BLaER1 (cell line): ENCODE data around the gene ST6GALNAC2.

Experiments used
- H3K27ac ChIP-seq: shearing (Covaris generic); formaldehyde crosslinking; 2 replicates; pipeline ENCODE4 v1.8.1; 2022
- H3K27me3 ChIP-seq: shearing (Covaris generic); formaldehyde crosslinking; 2 replicates; pipeline ENCODE4 v1.8.1; 2022
- H3K36me3 ChIP-seq: shearing (Covaris generic); formaldehyde crosslinking; 2 replicates; pipeline ENCODE4 v1.8.1; 2022
- H3K4me1 ChIP-seq: shearing (Covaris generic); formaldehyde crosslinking; 2 replicates; pipeline ENCODE4 v1.8.1; 2022
- H3K4me2 ChIP-seq: shearing (Covaris generic); formaldehyde crosslinking; 2 replicates; pipeline ENCODE4 v1.8.1; 2022
- H3K4me3 ChIP-seq: shearing (Covaris generic); formaldehyde crosslinking; 2 replicates; pipeline ENCODE4 v1.8.1; 2022
- H3K9ac ChIP-seq: shearing (Covaris generic); formaldehyde crosslinking; 2 replicates; pipeline ENCODE4 v1.8.1; 2022
- H3K9me3 ChIP-seq: shearing (Covaris generic); formaldehyde crosslinking; 2 replicates; pipeline ENCODE4 v1.8.1; 2022
- H4K20me1 ChIP-seq: shearing (Covaris generic); formaldehyde crosslinking; 2 replicates; pipeline ENCODE4 v1.8.1; 2022
- Cebpa-rat ChIP-seq: shearing (Covaris generic); IDR thresholded peaks from 2 replicates; pipeline ENCODE4 v1.8.1; 2022

Gene ST6GALNAC2

DNA sequence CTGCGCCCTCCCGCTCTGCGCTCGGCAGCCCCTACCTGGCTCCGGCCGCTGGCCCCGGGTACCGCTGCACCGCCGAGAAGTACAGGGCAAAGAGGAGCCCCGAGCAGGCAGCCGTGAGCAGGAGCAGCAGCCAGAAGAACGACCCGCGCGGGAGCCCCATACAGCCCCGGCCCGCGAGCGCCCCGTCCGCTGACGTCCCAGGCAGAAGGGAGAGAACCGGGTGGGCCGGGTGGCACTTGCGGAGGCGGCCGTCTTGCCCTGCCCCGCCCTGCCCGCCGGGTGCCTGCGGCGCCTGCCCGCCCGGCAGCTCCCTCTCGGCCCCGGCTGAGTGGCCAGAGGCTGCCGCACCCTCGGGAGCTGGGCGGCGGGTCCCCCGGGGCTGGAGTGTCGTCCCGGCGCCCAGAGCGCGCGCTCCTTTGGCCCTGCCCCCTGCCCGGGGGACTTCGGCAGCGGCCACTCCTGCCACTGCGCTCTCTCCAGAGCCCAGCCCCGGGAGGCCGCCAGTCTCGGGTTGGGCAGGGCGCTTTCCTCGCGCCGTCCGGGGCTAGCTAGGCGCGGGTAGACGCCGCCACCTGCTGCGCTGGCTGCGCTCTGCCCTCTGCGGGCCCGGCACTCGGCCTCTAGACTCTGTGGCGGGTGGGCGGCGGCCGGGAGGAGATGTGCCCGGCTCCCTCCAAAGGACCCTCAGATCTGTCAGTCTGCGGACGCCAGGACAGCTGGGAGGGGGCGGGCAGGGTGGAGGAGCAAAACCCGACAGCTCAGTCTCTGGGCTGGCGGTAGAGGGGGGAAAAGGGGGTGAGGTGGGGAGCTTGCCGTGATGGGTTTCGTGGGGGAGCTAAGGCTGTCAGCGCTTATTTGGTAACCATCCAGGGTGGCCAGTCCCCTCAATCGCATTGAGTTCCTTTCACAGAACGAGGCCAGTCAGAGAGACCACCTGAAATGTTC, at the start of gene ST6GALNAC2:
ST6GALNAC2 (minus strand) TSS at position 212 of the 945 bp plus-strand sequence; CDS start at position 160, 52 bp downstream.
- TF ChIP-seq Cebpa-rat: no peak
- Histone ChIP-seq H3K4me1 (peaks cover 41% of the 10 kb centered on the region), H3K4me3 (peak within 1 kb of the TSS; percentile 70), H3K36me3 (no peaks in the 10 kb centered on the region), H3K9me3 (no peaks in the 10 kb centered on the region), H3K4me2 (peak within 1 kb of the TSS; percentile 97), H4K20me1 (peaks cover 31% of the 10 kb centered on the region), H3K9ac (peak within 1 kb of the TSS; percentile 53), H3K27me3 (peaks cover 82% of the 10 kb centered on the region), H3K27ac (no peak within 1 kb of the TSS)

DNA sequence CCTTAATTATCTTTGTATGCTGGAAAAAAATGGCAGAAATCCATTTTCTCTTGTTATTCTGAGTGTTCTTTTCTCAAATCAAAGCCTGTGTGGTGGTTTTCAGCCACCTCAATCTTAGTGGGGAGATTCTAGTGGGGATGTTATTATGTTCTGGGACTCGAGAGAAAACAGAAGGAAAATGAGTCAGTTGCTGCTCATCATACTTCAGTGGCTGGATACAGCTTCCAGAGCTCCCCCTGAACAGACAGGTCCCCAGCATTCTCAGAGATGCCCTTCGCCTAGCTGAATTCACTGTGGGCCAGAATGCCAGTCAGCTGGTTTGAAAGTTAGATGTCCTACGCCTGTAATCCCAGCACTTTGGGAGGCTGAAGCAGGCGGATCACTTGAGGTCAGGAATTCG, 49.4 kb upstream of the ST6GALNAC2 start:
- Histone ChIP-seq H3K9ac (no peak overlapping the region), H3K4me2 (no peak overlapping the region), H3K4me1 (peaks cover 13% of the 10 kb centered on the region; the same call in 1 of the 2 replicates), H3K9me3 (no peaks in the 10 kb centered on the region), H3K36me3 (no peaks in the 10 kb centered on the region), H4K20me1 (no peaks in the 10 kb centered on the region), H3K27me3 (no peaks in the 10 kb centered on the region), H3K27ac (no peak overlapping the region), H3K4me3 (no peak overlapping the region)
- TF ChIP-seq Cebpa-rat: no peak

DNA sequence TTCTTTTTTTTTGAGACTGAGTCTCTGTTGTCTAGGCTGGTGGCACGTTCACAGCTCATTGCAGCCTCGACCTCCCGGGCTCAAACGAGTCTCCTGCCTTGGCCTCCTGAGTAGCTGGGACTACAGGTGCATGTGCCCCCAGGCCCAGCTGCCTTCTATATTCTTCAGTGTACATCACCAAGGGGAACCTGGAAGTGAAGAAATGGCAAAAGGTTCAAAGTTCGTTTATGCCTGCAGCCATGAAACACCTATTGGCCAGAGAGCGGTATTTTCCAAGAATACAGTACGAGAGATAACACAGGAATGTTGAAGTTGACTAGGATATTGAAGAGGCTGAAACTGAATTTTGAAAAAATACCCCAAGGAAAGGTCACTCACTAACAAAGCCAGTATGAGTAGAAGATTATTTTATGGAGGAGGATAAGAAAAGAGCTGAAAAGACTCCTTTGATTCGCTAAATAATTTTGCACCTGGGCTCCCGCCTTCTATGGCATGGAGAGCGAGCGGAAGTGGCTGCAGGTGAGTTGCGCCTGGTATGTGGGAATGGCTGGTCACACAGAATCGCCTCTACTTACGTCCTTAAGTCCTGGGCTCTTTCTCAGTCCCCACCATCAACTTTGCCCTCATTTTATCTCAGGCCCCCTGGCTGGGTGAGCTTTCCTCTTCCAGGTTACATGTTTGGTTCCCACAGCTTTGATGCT, 48.1 kb upstream of the ST6GALNAC2 start:
- Histone ChIP-seq H3K36me3 (no peaks in the 10 kb centered on the region), H3K9me3 (no peaks in the 10 kb centered on the region), H3K27ac (no peak overlapping the region), H3K27me3 (no peaks in the 10 kb centered on the region), H3K9ac (no peak overlapping the region), H3K4me2 (no peak overlapping the region), H4K20me1 (no peaks in the 10 kb centered on the region), H3K4me1 (peaks cover 12% of the 10 kb centered on the region; the same call in 1 of the 2 replicates), H3K4me3 (no peak overlapping the region)
- TF ChIP-seq Cebpa-rat: no peak

DNA sequence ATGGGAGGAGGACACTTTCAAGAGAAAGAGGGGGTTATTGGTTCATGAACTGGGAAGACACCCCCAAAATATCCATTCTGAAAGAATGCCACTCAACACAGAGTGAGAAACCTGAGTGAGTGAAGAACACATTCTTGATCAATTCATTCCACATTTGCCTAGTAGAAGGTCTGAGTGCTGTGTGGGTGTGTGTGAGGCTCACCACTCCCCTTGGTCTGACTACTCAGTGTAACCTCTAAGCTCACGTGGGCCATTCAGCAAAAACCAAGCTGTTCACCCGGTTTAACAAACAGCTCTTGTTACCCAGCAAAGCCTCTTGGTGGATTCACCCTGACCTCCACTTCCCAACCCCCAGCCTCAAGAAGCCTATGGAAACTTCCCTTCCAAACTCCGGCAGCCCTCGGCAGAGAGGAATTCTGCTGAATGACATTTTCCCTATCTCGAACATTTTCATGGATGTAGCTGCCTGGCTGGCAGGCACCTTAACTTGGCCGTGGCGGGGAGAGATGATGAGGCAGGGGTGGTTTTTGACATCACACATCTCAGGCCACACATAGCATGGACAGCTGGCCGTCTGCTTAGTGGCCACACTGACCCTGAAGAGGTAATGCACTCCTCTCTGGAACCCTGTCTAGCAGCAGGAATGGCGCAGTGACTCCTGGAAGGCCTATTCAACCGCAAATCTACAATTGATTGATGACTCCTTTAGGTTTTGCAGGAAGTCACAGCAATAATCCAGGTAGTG, 46.3 kb upstream of the ST6GALNAC2 start:
- Histone ChIP-seq H3K4me2 (no peak overlapping the region), H3K9me3 (no peaks in the 10 kb centered on the region), H3K27ac (no peak overlapping the region), H4K20me1 (no peaks in the 10 kb centered on the region), H3K36me3 (no peaks in the 10 kb centered on the region), H3K4me3 (no peak overlapping the region), H3K27me3 (no peaks in the 10 kb centered on the region), H3K9ac (no peak overlapping the region), H3K4me1 (peaks cover 8% of the 10 kb centered on the region; the same call in 1 of the 2 replicates)
- no peak for TF ChIP-seq Cebpa-rat

DNA sequence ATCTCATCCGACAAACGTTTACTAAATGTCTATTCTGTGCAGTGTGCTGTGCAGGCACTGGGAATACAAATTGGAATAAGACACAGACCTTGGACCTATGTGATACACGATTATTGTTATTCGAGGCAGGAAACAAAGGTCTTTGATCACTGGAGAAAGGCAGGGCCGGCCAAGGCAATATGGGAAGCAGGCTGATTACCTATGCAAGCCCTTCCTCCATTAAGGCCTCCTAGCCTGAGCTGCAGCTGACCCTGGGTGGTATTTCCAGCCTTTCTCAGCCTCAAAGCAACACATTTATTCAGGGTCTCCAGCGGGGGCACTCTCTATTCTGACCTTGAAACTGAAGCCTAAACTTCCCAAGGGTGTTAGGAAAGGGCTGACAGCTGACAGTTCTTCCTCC, 44.5 kb upstream of the ST6GALNAC2 start:
- Histone ChIP-seq H3K36me3 (no peaks in the 10 kb centered on the region), H3K9ac (no peak overlapping the region), H3K4me2 (0 out of 2 replicates have a peak overlapping the region, but pooled peaks have one; percentile 1), H3K27ac (no peak overlapping the region), H3K27me3 (no peaks in the 10 kb centered on the region), H3K4me3 (no peak overlapping the region), H3K9me3 (no peaks in the 10 kb centered on the region), H4K20me1 (no peaks in the 10 kb centered on the region), H3K4me1 (peaks cover 8% of the 10 kb centered on the region; the same call in 1 of the 2 replicates)
- no peak for TF ChIP-seq Cebpa-rat

DNA sequence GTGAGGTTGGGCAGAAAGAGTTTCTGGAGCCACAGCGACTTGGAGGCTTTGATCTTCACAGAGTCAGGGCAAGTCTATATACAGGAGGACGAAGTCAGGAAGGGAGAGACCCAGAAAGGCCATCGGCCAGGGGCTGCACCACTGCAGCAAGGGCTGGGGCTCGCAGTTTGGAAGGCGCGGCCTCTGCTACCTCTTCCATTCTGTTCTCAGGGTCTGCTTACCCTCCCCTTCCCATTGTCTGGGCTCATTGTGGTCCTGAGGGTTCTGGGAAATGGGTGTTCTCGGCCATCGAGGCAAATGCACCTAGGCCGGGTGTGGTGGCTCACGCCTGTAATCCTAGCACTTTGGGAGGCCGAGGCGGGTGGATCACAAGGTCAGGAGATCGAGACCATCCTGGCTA, 41.9 kb upstream of the ST6GALNAC2 start:
- peaks cover 21% of the 10 kb centered on the region for H3K4me1 ChIP-seq

DNA sequence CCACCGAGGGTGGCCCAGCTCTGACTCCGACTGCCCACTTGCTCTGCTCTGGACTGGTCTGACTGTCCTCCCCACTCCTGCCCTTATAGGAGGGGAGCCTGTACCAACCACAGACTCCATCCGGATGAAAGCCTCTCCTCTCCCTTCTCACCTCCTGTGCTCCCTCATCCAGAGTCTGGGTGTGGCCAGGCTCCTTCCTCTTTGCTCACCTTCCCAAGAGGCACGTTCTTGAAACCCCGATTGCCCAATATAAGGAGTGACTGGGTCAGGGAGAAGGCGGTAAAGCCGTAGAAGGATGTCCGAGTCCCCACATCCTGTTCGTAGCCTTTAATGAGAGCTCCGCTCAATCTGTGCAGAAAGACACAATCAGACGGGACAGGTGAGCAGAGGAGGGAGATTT, 40.8 kb upstream of the ST6GALNAC2 start:
- no peaks in the 10 kb centered on the region for H3K9me3 ChIP-seq
- H3K27ac ChIP-seq: no peak overlapping the region
- H3K4me2 ChIP-seq: no peak overlapping the region
- H3K9ac ChIP-seq: no peak overlapping the region
- H3K4me1 ChIP-seq: peaks cover 21% of the 10 kb centered on the region
- no peaks in the 10 kb centered on the region for H4K20me1 ChIP-seq
- TF ChIP-seq Cebpa-rat: no peak
- no peak overlapping the region for H3K4me3 ChIP-seq
- no peaks in the 10 kb centered on the region for H3K36me3 ChIP-seq
- no peaks in the 10 kb centered on the region for H3K27me3 ChIP-seq

More for the DNA sequence above, 41.9 kb upstream of the ST6GALNAC2 start:
- no peak overlapping the region for H3K4me3 ChIP-seq
- H3K9me3 ChIP-seq: no peaks in the 10 kb centered on the region
- no peaks in the 10 kb centered on the region for H3K27me3 ChIP-seq
- no peak for TF ChIP-seq Cebpa-rat
- no peaks in the 10 kb centered on the region for H4K20me1 ChIP-seq
- no peak overlapping the region for H3K9ac ChIP-seq
- no peak overlapping the region for H3K27ac ChIP-seq
- no peak overlapping the region for H3K4me2 ChIP-seq
- H3K36me3 ChIP-seq: no peaks in the 10 kb centered on the region

DNA sequence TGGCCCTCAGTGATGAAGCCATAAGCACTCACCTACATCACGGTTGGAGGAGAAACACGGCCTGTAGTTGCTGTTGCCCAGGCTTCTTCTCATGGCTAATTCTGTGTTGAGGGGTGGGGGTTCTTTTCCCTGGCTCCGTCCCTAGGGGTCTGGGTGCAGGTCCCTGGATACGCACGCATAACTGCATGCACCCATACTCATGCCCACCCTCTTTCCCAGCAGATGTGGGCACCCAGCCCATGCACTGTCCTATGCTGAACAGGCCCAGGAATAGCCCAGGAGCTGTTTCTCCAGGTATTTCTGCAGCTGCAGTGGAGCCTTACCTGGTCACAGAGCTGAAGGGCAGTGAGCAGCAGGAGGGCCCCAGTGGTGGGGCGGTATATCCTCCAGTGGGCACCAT, 39.8 kb upstream of the ST6GALNAC2 start:
- no peak overlapping the region for H3K9ac ChIP-seq
- no peak overlapping the region for H3K4me3 ChIP-seq
- no peaks in the 10 kb centered on the region for H3K36me3 ChIP-seq
- no peak overlapping the region for H3K4me2 ChIP-seq
- no peaks in the 10 kb centered on the region for H3K27me3 ChIP-seq
- no peak for TF ChIP-seq Cebpa-rat
- H3K4me1 ChIP-seq: peaks cover 20% of the 10 kb centered on the region
- H3K9me3 ChIP-seq: no peaks in the 10 kb centered on the region
- H3K27ac ChIP-seq: no peak overlapping the region
- no peaks in the 10 kb centered on the region for H4K20me1 ChIP-seq

DNA sequence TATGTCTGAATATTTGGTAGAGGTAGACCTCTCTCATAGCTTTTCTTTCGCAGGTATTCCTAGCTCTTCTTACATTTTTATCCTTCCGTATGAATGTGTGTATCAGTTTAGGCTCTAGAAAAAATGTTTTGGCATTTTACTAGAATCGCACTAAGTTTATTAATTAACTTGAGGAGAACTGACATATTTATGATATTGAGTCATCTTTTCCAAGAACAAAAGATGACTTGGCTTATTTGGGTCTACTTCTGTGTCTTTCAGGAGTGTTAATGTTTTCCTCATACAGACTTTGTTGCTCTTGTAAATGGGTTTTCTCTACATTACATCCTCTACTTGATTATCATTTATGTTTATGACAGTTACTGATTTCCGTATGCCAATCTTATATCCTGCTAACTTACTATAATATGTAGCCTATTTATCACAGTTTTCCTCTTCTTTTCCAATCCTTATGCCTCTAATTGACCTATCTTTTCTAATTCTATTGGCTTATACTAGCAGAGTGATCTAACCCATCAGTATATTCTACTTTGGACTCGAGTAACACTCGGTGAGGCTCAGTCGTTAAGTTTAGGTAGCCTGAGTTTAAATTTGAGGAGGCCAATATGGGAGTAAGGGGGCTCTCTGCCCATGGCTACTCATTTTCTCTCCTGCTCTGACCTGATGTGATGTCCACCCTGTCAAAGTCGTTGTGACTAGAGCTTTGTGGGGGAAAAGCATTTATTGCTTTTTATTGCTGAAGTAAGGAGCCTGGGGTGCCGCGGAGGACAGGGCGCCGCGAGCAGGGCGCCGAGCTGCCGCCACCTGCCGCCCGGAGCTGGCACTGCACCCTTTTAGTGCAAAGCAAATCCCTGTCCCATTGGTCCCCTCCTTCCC, 37.8 kb upstream of the ST6GALNAC2 start:
- no peak for TF ChIP-seq Cebpa-rat
- Histone ChIP-seq H3K27me3 (no peaks in the 10 kb centered on the region), H3K27ac (no peak overlapping the region), H3K4me3 (no peak overlapping the region), H3K9me3 (no peaks in the 10 kb centered on the region), H3K36me3 (no peaks in the 10 kb centered on the region), H3K4me2 (peak overlapping the region; percentile 23; the same call in 1 of the 2 replicates), H3K9ac (no peak overlapping the region), H3K4me1 (peaks cover 14% of the 10 kb centered on the region), H4K20me1 (no peaks in the 10 kb centered on the region)
